Measurements from ENCODE around the gene SHANK1.
"Not testable (repeated sequence)": the region's sequence is repeated elsewhere in the genome, so short reads cannot be mapped to it uniquely, and the experiment has no call there.

Gene SHANK1

DNA sequence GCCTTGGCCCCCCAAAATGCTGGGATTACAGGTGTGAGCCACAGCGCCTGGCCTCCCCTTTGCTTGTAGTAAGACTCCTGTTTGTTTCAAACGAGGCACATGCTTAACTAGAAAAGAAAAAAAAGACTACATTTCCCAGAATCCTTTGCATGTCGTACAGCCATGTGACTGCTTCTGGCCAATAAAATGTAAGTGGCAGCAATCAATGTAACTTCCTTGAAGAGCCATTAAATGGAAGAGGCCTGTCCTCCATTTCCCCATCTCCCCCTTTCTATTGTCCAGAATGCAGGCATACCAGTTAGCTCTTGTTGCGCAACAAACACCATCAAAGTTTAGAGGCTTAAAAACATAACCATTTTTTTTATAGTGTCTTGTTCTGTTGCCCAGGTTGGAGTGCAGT lies 40.3 kb upstream of the SHANK1 start:
- H3K27ac ChIP-seq = no peak overlapping the region
- H3K27me3 ChIP-seq (ENCODE audit: insufficient read depth, low read depth) = peaks cover 35% of the 10 kb centered on the region
- no peaks in the 10 kb centered on the region for H4K20me1 ChIP-seq (ENCODE audit: insufficient read depth)
- H3K4me1 ChIP-seq (ENCODE audit: low read depth, poor library complexity, severe bottlenecking) = no peaks in the 10 kb centered on the region
- no peak overlapping the region for H3K9ac ChIP-seq
- TF ChIP-seq, protein P1, sequence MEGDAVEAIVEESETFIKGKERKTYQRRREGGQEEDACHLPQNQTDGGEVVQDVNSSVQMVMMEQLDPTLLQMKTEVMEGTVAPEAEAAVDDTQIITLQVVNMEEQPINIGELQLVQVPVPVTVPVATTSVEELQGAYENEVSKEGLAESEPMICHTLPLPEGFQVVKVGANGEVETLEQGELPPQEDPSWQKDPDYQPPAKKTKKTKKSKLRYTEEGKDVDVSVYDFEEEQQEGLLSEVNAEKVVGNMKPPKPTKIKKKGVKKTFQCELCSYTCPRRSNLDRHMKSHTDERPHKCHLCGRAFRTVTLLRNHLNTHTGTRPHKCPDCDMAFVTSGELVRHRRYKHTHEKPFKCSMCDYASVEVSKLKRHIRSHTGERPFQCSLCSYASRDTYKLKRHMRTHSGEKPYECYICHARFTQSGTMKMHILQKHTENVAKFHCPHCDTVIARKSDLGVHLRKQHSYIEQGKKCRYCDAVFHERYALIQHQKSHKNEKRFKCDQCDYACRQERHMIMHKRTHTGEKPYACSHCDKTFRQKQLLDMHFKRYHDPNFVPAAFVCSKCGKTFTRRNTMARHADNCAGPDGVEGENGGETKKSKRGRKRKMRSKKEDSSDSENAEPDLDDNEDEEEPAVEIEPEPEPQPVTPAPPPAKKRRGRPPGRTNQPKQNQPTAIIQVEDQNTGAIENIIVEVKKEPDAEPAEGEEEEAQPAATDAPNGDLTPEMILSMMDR (conservative IDR thresholded peaks at IDR 0.05; ENCODE audit: low read depth, low read length) = no peak
- no peak overlapping the region for H3K4me2 ChIP-seq
- no peaks in the 10 kb centered on the region for H3K36me3 ChIP-seq (ENCODE audit: insufficient read depth)
- no peaks in the 10 kb centered on the region for H3K79me2 ChIP-seq (ENCODE audit: insufficient read depth, low read depth)
- H3K4me3 ChIP-seq (IDR thresholded peaks at IDR 0.05; ENCODE audit: insufficient read depth, low read depth, low read length) = no peak overlapping the region
- H2AFZ ChIP-seq (ENCODE audit: low read depth) = no peak overlapping the region

GRCh38 chr19:50759076-50759475 lies 39.5 kb upstream of the SHANK1 start:
- not testable (repeated sequence) for H3K27ac ChIP-seq; H4K20me1 ChIP-seq (ENCODE audit: insufficient read depth); H3K4me1 ChIP-seq (ENCODE audit: low read depth, poor library complexity, severe bottlenecking); H3K79me2 ChIP-seq (ENCODE audit: insufficient read depth, low read depth); H3K36me3 ChIP-seq (ENCODE audit: insufficient read depth); H3K4me3 ChIP-seq (IDR thresholded peaks at IDR 0.05; ENCODE audit: insufficient read depth, low read depth, low read length); H2AFZ ChIP-seq (ENCODE audit: low read depth); H3K4me2 ChIP-seq; H3K9ac ChIP-seq
- H3K27me3 ChIP-seq (ENCODE audit: insufficient read depth, low read depth) = peaks cover 36% of the 10 kb centered on the region

- H3K27me3 ChIP-seq (ENCODE audit: insufficient read depth, low read depth) = peaks cover 29% of the 10 kb centered on the region; the same call in 1 of the 2 replicates
- not testable (repeated sequence) for H3K4me3 ChIP-seq (IDR thresholded peaks at IDR 0.05; ENCODE audit: insufficient read depth, low read depth, low read length); H3K4me1 ChIP-seq (ENCODE audit: low read depth, poor library complexity, severe bottlenecking); H3K4me2 ChIP-seq; H3K79me2 ChIP-seq (ENCODE audit: insufficient read depth, low read depth); H3K36me3 ChIP-seq (ENCODE audit: insufficient read depth); H3K27ac ChIP-seq; H2AFZ ChIP-seq (ENCODE audit: low read depth); H4K20me1 ChIP-seq (ENCODE audit: insufficient read depth); H3K9ac ChIP-seq
These were observed 38.0 kb upstream of the SHANK1 start for GRCh38 chr19:50757624-50758023.

DNA sequence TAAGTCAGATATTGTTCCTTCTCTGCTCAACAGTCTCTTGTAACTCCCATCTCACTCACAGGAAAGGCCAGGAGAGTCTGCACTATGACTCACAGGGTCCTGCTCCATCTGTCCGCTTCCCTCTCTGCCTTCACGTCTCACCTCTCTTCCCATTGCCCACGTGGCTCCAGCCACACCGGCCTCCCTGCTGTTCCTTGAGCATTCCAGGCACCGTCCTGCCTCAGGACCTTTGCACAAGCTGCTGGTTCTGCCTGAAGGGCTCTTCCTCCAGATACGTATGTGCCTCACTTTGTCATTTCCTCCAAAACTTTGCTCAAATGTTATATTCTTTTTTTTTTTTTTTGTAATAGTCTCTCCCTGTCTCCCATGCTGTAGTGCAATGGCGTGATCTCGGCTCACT lies 36.6 kb upstream of the SHANK1 start:
- H3K4me3 ChIP-seq (IDR thresholded peaks at IDR 0.05; ENCODE audit: insufficient read depth, low read depth, low read length); H4K20me1 ChIP-seq (ENCODE audit: insufficient read depth); H3K27ac ChIP-seq; H3K9ac ChIP-seq; H3K36me3 ChIP-seq (ENCODE audit: insufficient read depth); H3K4me1 ChIP-seq (ENCODE audit: low read depth, poor library complexity, severe bottlenecking); H3K4me2 ChIP-seq; H3K79me2 ChIP-seq (ENCODE audit: insufficient read depth, low read depth); H2AFZ ChIP-seq (ENCODE audit: low read depth): not testable (repeated sequence)
- H3K27me3 ChIP-seq (ENCODE audit: insufficient read depth, low read depth) = peaks cover 21% of the 10 kb centered on the region; the same call in 1 of the 2 replicates

DNA sequence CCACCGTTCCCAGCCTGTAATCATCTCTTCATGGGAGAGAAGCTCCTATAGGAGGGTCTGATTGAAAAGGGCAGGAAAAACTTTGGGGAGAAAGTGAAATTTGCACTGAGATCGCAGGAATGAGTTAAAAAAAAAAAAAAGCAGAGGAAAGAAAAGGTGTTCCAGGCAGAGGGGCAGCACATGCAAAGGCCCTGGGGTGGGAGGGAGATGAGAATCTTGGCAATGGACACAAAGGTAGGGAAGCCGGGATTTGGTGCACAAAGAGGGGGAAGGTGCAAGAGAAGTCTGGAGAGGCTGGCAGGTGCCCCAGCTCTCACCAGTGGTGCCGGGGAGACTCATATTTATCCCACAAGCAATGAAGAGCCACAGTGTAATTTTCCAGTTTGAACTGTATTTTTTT lies 34.3 kb upstream of the SHANK1 start:
- TF ChIP-seq, protein P1 (conservative IDR thresholded peaks at IDR 0.05; ENCODE audit: low read depth, low read length) = no peak
- H3K4me3 ChIP-seq (IDR thresholded peaks at IDR 0.05; ENCODE audit: insufficient read depth, low read depth, low read length) = no peak overlapping the region
- H3K79me2 ChIP-seq (ENCODE audit: insufficient read depth, low read depth) = no peaks in the 10 kb centered on the region
- H3K4me1 ChIP-seq (ENCODE audit: low read depth, poor library complexity, severe bottlenecking) = no peaks in the 10 kb centered on the region
- no peak overlapping the region for H3K9ac ChIP-seq
- no peaks in the 10 kb centered on the region for H3K36me3 ChIP-seq (ENCODE audit: insufficient read depth)
- no peaks in the 10 kb centered on the region for H4K20me1 ChIP-seq (ENCODE audit: insufficient read depth)
- peaks cover 38% of the 10 kb centered on the region for H3K27me3 ChIP-seq (ENCODE audit: insufficient read depth, low read depth)
- no peak overlapping the region for H3K27ac ChIP-seq
- no peak overlapping the region for H2AFZ ChIP-seq (ENCODE audit: low read depth)
- no peak overlapping the region for H3K4me2 ChIP-seq

DNA sequence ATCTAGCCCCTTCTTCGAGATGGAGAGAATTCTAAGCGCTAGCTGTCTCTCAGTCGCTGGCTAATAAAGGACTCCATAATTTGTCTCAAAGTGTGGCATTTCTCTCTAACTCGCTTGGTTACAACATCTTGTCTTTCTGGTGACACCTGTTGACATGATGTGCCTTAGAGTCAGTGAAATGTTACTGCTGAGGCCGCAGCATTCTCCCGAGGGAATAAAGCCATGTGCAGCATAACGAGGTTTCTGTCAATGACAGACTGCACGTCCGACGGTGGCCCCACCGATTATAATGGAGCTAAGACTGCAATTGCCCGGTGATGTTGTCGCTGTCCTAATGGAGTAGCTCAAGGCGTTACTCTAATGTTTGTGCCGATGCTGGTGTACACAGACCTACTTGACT lies 30.4 kb upstream of the SHANK1 start:
- TF ChIP-seq, protein P1 (conservative IDR thresholded peaks at IDR 0.05; ENCODE audit: low read depth, low read length) = no peak
- H3K9ac ChIP-seq = no peak overlapping the region
- no peaks in the 10 kb centered on the region for H3K36me3 ChIP-seq (ENCODE audit: insufficient read depth)
- H3K27me3 ChIP-seq (ENCODE audit: insufficient read depth, low read depth) = peaks cover 44% of the 10 kb centered on the region
- H3K4me1 ChIP-seq (ENCODE audit: low read depth, poor library complexity, severe bottlenecking) = no peaks in the 10 kb centered on the region
- H2AFZ ChIP-seq (ENCODE audit: low read depth) = no peak overlapping the region
- H4K20me1 ChIP-seq (ENCODE audit: insufficient read depth) = no peaks in the 10 kb centered on the region
- no peaks in the 10 kb centered on the region for H3K79me2 ChIP-seq (ENCODE audit: insufficient read depth, low read depth)
- H3K27ac ChIP-seq = no peak overlapping the region
- no peak overlapping the region for H3K4me3 ChIP-seq (IDR thresholded peaks at IDR 0.05; ENCODE audit: insufficient read depth, low read depth, low read length)
- H3K4me2 ChIP-seq = no peak overlapping the region

All from KMS-11 (cell line).